NCI-H2171 (cell line): ENCODE results near the gene RTEL1.
"Not testable (repeated sequence)": the region's sequence is repeated elsewhere in the genome, so short reads cannot be mapped to it uniquely, and the experiment has no call there.

Experiments used
- DNase-seq: peaks from one replicate; lab custom pipeline; 2025; lab: John Stamatoyannopoulos, UW

The RTEL1 gene

DNA sequence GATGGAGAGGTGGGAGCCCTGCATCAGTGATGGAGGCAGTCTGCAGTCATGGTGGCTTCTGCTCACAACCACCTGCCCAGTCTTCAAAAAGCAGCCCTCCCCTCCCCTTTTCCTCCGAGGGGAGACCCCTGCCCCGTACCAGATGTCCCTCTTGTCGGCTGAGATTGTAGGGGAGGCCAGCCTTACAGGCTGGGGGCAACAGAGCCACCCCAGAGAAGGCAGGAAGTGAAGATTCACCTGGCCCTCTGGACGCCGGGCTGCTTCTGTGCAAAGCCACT is 42.9 kb downstream of the RTEL1 start:
- DNase-seq = no peak

DNA sequence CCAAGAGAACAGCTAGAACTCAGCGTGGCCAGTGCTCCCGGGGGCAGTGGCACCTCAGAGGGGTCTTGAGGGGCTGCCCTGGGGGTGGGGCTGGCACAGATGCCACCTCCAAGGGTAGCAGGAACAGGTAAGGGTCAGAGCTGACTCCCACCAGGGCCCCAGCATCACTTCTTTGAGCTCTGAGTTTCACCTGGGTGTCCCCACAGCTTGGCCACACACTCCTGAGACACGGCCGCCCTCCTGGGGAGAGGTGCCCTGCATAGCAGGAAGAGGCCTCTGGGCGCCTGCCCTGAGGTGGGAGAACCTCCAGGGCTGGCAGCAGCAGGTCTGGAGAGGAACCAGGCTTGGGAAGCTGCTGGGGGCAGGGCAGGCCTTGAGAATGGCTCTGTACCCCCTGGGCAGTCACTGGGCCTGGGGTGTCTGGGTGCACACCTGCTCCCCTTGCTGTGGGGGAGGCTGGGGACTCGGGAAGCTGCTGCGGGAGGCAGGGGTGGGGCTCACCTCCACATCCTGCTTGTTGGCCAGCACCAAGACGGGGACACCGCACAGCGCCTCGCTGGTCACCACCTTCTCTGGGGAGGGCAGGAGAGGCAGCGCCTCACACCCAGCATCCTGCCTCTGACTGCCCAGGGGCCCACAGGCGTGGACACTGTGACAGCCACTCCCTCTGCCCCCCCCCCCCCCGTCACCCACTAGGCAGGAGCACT is 43.4 kb downstream of the RTEL1 start:
- no peak for DNase-seq

DNA sequence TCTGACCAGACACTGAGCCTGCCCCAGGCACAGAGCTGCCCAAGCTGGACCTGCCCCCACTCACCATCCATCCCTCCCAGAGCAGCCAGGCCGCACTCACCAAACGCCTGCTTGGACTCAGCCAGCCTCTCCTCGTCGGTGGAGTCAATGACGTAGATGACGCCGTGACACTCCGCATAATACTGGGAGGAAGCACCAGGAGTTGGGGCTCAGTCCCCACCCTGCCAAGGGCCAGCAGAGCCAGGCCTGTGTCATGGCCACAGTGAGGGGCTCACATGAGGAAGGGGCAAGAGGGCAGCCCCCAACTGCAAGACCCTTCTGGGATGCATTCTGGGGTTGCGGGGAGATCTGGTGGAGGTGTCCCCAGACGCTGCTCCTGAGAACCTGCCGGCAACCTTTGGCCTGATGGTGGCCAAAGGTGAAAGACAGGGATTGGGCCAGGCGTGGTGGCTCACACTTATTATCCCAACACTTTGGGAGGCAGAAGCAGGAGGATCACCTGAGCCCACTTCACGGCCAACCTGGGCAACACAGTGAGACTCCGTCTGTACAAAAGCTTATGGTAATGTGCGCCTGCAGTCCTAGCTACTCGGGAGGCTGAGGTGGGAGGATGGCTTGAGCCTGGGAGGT is 44.0 kb downstream of the RTEL1 start:
- DNase-seq = no peak

DNA sequence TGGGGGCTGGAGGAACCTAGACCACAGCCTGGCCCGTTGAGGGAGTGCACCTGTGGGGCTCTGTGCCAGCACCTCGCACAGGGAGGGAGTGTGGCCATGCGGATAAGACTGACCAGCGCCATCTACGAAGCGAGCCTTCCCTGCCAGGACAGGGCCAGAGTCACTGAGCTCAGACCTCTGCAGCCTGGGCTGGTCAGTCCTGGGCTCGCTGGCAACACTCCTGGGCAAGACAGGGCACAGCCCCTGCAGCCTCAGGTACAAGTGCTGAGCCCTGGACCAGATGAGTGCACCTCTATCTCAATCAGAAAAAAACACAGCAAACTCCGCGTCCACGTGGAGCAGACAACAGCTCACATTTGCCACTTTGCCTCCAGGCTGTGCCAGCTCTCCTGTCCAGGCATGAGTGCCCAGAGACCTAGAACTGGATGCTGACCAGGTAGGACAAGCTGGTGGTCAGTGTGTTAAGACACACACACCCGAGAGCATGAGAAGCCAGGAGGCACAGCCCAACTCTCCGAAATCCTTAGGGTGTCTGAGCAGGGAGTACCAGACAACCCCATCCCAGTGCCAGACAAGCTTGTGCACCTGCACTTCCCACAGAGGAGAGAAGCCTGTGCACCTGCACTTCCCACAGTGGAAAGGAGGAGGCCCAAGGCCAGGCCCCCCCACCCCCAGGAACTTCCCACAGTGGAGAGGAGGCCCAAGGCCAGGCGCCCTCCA is 44.8 kb downstream of the RTEL1 start:
- DNase-seq = no peak

DNA sequence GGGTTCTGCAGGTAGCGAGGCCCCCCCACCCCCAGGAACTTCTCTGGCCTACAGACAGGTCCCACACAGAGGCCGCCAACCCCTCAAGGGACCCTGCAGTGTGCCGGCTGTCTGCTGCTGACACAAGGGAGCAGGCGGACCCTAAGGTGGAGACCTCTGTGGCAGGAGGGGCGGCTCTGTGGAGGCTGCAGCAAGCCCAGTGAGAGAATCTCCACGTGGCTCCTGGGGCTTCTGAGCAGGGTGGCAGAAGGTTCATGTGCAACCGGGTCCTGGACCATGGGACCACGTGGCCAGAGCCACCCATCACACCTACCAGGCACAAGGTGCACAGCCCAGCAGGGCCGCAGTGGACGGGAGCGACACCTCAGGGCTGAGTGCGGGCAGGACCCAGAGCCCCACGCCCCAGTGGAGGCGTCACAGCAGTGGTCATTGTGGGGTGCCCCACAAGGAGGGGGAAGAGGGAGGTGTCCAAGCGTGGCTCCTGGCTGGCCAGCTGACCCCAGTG is 45.4 kb downstream of the RTEL1 start:
- DNase-seq = no peak

DNA sequence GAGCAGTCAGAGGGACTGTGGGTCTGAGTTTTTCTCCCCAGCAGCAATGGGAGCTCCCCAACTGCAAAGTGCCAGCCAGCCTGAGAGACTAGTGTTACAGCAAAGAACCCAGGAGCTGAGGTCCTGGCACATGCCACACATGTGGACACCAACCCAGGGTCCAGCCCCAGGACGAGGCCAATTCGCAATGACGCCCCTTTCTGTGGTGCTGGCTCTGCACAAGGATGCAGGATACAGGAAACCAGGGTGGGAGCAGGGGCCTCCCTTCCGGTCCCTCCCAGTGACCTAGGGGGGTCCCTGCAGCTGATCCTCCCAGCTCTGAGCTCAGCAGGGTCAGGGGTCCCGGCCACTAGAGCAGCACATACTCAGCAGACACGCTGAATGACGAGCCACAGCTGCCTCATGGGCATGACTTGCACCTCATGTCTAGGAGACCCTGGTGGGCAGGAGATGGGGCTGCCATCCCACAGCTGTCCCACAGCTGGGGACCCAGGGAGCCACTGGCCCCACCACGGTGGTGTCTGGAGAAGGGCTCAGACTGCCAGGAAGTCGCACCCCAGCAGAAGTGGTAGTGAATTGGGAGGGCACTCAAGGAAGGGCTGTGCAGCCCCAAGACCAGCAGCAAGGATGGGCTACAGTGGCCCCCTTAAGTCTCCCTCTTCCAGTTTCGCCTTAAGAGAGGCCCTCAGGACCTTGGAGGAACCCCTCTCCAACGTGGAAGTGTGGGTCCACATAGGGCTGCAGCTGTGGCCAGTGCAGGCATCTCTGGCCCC is 46.0 kb downstream of the RTEL1 start:
- no peak for DNase-seq

DNA sequence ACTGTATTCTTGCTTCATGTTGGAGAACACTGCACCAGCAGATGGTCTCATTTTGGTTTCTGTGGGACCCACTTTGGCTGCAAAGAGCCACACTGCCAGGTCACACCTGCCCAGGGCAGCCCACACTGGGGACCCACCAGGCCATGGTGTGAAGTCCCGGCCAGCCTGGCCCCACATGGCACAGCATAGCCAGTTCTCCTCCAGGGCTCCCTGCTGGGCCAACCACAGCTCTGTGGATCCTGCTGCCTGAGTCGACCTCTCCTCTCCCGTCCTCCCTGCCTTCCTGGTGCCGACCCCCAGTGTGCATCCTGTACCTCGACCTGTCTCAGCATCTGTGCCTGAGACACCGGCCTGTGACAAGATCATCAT is 46.6 kb downstream of the RTEL1 start:
- DNase-seq = no peak

DNA sequence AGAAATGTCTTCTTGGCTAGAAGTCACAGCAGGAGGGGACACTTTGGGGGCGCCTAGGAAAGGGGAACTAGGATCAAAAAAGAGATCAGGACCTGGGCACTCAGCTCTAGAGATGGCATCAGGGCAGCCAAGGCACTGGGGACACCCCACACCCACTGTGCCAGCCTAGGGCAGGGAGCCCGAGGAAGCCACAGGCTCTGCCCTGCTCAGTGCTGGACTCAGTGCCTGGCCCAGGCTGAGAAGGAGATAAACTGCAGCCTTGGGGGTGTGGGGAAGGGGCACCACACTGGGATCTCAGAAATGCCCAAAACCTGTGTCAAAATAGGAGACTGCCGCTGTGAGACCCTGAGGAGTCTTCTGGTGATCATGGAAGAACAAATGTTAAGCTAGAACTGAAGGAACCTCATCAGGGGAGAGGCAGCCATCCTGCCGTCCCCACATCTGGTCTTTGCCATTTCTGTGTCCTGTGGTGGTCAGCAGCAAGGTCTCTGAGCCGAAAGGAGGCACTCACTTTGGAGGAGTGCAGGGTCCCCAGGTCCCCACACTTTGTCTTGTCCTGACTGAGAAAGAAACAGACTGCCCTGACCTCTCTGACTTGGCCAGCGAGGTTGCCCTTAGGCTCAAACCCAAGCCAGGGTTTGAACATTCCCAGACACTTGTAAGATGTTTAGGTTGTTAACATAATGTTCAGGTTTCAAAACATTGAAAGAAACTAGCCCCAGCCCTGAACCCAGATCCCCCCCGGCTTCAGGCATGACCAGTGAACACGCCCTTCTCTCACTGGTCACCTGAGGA is 47.3 kb downstream of the RTEL1 start:
- DNase-seq = no peak

DNA sequence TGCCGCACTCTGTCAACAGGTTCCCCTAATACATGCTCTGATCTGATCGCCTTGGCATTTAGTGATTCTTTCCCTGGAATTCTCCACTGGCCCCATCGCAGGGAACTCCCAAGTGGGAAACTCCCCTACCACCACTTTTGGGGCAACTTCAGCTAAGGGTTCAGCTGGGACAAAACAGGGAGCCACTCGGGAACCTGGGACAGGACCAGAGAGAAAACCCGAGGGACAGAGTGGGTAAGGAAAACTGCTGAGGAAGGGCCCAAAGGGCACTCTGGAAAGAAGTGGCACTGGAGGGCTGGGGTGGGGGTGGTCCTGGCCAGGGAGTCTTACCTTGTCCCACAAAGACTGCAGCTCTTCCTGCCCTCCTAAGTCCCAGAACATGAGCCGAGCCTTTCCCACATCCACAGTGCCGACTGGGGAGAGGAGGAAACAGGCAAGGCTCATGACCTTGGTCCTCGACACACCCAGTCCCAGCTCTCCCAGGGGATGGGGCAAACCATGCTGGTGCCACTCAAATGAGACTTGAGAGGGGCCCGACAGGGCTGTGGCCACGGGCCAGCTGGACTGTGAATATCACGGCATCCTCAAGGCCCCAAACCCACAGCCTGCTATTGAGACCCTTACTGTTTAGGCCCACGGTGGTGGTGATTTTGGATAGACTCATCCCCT is 48.0 kb downstream of the RTEL1 start:
- DNase-seq = no peak

DNA sequence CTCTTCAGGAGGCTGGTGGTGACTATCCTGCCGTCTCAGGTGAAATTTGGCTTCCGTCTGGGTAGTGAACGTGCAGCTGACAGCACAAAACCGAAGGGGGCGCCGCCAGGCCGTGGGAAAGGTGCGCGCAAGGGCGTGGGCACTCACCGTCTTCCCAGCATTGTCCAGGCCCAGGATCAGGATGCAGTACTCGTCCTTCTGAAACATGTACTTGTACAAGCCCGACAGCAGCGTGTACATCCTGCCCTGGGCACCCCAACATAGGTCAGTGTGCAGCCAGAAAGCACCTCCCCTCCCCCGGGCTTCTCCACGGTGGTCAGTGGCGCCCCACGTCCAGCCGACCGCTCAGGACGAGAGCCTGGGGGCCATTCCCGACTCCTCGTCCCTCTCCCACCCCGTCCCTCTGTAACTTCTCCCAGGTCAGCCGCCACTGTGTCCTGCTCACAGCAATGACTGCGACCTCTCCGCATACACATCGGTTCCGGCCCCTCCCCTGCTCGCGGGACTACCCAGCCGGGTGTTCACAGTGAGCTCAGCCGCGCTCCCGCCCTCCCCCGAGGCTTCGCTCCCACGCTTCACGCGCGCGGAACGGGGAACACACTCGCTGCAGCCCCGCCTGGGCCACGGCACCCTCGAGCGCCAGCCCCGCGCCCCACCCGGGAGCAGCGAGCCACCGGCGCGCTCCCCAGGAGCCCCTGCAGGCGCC is 48.9 kb downstream of the RTEL1 start:
- peak; percentile 39 for DNase-seq

DNA sequence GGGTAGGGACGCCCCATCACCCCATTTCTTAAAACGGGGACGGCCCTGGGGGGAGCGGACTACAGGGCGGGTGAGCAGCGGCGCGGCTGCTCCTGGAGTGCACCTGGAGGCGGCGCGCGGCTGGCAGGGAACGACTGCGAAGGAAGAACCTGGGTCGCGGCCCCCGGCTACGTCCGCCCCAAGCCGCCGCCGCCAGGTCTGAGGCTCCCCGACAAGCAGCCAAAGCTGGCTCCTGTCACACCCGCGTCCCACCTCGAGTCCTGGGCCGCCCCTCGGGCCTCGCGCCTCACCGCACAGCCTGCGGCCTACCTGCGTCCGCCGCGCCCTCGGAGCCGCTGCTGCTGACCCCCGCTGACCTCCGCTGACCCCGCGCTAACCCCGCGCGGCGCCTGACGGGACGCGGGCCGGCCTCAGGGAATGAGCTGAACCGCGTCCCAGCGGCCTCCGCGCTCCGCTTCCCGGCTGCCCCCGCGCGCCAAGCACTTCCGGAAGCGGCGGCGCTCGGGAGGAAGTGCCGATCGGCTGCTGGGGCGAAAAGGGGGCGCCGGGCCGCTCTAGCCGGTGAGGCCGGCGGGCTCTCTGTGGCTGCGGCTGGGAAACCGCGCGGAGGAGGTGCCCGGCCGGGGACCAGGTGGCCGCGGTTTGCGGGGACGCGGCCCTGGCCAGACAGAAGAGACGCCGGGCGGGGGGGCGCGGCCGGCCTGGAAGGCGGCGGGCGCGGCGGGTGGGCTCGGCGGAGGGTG is 49.6 kb downstream of the RTEL1 start, which contains the start of the genes ARFRP1 and ZGPAT:
Gene ARFRP1, minus strand, starts transcription at position 419 of the 743 bp plus-strand sequence. CDS start 885 bp downstream, outside the sequence.
Gene ZGPAT, plus strand, starts transcription at position 482 of the 743 bp plus-strand sequence. CDS start 542 bp downstream, outside the sequence.
- DNase-seq = peak; percentile 88

DNA sequence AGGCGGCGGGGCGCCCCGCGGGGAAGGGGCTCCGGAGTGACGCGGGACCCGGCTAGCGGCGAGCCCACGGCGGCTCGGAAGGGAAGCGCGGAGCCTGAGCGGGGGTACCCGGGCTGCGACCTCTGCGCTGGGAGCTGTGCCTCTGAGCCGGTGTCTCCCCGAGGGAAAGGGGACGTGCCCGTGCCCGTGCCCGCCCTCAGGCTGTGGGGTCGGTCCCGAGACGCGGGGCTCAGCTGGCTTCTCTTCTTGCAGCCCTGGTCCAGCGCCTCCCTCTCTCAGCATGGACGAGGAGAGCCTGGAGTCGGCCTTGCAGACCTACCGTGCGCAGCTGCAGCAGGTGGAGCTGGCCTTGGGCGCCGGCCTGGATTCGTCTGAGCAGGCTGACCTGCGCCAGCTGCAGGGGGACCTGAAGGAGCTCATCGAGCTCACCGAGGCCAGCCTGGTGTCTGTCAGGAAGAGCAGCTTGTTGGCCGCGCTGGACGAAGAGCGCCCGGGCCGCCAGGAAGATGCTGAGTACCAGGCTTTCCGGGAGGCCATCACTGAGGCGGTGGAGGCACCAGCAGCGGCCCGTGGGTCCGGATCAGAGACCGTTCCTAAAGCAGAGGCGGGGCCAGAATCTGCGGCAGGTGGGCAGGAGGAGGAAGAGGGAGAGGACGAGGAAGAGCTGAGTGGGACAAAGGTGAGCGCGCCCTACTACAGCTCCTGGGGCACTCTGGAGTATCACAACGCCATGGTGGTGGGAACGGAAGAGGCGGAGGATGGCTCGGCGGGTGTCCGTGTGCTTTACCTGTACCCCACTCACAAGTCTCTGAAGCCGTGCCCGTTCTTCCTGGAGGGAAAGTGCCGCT is 50.4 kb downstream of the RTEL1 start:
- DNase-seq = no peak

DNA sequence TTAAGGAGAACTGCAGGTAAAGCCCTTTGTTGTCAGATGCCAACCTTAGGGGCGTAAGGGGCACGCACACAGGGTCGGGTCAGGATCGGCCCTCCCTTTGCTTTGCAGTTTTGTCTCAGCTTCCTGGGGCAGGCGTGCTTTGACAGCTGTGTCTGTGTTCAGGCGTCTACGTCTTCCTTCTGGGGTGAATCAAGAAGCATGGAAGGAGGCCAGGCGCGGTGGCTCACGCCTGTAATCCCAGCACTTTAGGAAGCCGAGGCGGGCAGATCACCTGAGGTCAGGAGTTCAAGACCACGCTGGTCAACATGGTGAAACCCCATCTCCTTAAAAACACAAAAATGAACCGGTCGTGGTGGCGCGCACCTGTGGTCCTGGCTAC is 51.0 kb downstream of the RTEL1 start:
- no peak for DNase-seq

DNA sequence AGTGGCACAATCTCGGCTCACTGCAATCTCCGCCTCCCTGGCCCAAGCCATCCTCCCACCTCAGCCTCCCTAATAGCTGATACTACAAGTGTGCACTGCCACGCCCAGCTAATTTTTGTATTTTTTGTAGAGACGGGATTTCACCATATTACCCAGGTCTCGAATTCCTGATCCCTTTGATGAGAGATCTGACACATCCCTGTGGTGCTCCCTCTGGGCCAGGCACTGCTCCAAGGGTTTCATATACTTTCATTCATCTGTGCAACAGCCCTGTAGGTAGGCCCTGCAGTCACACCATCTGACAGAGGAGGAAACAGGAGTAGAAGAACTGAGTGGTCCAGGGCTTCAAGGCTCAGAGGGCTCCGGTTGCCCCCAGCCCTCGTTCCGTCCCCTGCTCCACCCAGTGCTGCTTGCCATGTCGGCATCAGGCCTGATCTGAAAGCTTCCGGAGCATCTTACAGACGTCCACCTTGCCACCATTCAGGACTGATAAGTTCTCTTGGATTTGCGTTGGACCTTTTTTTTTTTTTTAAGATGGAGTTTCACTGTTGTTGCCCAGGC is 53.1 kb downstream of the RTEL1 start:
- DNase-seq = no peak

DNA sequence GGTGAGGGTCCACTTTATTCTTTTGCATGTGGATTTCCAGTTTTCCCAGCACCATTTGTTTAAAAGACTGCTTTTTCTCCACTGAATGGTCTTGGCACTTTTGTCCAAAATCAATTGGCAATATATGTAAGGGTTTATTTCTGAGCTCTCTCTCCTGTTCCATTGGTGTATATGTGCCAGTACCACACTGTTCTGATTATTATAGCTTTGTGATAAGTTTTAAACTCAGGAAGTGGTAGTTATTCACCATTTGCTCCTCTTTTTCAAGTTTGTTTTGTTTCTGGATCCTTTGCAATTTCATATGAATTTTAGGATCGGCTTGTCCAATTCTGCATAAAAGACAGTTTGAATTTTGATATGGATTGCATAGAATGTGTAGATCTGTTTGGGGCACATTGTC is 54.1 kb downstream of the RTEL1 start:
- no peak for DNase-seq

DNA sequence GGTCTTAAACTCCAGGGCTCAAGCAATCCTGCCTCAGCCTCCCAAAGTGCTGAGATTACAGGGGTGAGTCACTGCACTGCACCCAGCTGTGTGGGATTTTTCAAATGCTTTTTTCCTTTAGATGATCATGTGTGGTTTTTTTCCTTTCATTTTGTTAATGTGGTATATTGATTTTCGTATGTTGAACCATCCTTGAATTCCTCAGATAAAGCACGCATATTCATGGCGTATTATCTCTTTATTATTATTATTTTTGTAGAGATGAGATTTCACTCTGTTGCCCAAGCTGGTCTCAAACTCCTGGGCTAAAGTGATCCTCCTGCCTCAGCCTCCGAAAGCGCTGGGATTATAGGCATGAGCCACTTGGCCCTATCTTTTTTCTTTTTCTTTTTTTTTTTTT is 56.7 kb downstream of the RTEL1 start:
- no peak for DNase-seq

DNA sequence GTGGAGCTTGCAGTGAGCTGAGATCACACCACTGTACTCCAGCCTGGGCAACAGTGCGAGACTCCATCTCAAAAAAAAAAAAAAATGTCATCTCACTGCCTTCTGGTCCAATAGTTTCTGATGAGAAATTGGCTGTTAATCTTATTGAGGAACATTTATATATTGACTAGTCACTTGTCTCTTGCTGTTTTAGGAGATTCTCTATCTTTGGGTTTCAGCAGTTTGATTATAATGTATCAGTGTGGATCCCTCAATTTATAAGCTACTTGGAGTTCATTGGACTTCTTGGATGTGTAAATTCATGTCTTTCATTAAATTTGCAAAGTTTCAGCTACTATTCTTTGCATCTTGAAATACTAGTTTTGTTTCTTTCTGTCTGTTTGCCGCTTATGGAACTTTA is 60.9 kb downstream of the RTEL1 start:
- DNase-seq = no peak

DNA sequence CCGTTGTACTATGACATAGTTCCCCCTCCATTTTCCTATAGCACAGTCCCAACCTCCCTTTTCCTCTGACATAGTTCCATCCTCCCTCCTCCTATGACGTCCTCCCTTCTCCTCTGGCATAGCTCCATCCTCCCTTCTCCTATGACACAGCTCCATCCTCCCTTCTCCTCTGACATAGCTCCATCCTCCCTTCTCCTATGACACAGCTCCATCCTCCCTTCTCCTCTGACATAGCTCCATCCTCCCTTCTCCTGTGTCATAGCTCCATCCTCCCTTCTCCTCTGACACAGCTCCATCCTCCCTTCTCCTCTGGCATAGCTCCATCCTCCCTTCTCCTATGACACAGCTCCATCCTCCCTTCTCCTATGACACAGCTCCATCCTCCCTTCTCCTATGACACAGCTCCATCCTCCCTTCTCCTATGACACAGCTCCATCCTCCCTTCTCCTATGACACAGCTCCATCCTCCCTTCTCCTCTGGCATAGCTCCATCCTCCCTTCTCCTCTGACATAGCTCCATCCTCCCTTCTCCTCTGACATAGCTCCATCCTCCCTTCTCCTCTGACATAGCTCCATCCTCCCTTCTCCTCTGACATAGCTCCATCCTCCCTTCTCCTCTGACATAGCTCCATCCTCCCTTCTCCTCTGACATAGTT is 65.0 kb downstream of the RTEL1 start:
- DNase-seq = not testable (repeated sequence)
